NCI-H748 (cell line): ENCODE data around the gene OR56A4.

Experiments used
- DNase-seq: peaks from one replicate; lab custom pipeline; 2025; ENCODE audit not compliant: unreplicated experiment; lab: John Stamatoyannopoulos, UW

Gene OR56A4, protein sequence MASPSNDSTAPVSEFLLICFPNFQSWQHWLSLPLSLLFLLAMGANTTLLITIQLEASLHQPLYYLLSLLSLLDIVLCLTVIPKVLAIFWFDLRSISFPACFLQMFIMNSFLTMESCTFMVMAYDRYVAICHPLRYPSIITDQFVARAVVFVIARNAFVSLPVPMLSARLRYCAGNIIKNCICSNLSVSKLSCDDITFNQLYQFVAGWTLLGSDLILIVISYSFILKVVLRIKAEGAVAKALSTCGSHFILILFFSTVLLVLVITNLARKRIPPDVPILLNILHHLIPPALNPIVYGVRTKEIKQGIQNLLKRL

DNA sequence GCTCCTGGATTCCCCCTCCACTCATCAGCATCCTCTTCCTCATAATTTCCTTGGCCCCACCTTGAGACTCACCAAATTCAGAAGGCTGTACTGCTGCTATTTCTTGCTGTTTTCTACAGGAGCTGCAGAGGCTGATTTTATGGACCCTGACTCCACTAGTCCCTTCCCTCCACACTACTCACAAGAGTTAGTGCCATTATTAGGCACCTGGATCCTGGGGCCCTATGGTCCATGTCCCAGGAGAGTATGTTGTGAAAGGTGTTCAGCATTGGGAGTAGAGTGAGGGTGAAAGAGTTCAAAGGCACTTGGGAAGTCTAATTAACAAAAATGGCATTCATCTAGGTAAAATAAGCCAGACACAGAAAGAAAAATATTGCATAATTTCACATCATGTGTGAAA lies at the start of gene OR56A4:
TSS of gene OR56A4 (minus strand) at position 101 of the 400 bp plus-strand sequence. CDS start 3,954 bp downstream, outside the sequence.
- DNase-seq: no peak

DNA sequence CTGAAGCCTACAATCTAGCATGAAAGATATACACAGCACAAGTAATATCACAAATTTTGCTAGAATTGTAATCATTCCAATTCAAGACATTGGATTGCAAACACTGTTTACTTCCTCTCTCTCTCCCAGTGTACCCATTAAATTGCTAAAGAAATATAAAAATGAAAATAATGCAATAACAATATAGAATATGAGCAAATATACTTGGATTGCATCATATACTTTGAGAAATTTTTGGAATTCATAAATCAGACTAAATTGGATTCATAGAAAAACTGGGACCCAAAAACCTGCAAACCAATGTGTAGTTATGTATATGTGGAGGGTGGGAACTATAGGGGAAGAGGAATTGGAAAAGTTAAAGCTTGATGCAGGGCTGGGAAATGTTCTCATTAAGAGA lies 48.8 kb upstream of the OR56A4 start:
- DNase-seq: no peak

- DNase-seq: no peak
Observed at GRCh38 chr11:6052374-6052773, 45.6 kb upstream of the OR56A4 start.

- DNase-seq: no peak
Observed at GRCh38 chr11:6040874-6041273, 34.1 kb upstream of the OR56A4 start.

- DNase-seq: no peak
Observed at GRCh38 chr11:6030708-6031405, 24.1 kb upstream of the OR56A4 start, which contains the start of gene OR56A1. OR56A1 (minus strand) TSS chr11:6030758; CDS start chr11:6027692, 3,066 bp downstream.

GRCh38 chr11:6027501-6027900 lies 20.8 kb upstream of the OR56A4 start:
- DNase-seq: no peak

- no peak for DNase-seq
Observed at GRCh38 chr11:6025056-6025455, 18.3 kb upstream of the OR56A4 start.

DNA sequence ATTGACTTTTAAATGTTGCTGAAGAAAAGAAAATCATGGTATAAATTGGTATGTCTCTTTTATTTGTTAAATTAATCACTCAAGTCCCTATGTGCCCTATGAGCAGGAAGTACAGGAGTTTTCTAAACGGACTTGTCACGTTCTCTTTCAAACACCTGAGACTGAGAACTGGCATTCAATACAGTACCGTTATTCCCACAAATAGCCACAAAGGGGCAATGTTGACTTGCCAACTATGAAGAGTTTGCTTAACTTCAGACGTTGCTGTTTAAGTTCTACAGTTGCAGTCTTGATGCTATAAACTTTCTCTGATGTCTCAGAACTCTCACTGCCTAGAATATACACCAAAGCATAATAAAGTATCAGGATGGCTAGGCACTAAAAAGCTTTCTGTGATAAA lies 16.2 kb upstream of the OR56A4 start:
- DNase-seq: peak; percentile 54

GRCh38 chr11:6013042-6013441 lies 6.3 kb upstream of the OR56A4 start:
- DNase-seq: no peak

- no peak for DNase-seq
Observed at GRCh38 chr11:6012035-6012668, 5.4 kb upstream of the OR56A4 start.

DNA sequence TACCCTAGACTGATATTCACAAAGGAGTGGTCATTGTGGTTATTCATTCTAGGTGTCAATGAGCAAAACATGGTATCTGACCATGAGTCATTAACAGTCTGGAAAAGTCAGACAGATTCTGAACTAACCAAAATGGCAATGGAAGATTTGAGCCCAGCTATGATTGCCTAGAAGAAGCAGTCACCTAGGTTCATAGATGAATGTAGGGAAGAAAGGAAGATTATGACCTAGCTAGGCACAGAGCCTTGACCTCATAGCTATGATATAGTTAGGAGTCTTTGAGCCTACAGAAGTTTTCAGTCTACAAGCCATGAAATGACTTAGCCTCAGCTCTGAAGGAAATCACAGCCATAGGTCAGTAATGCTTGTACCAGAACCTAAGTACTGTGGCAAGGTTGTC lies 351 bp downstream of the OR56A4 start:
- DNase-seq: no peak

GRCh38 chr11:6002202-6002699 lies 4.5 kb downstream of the OR56A4 start:
- no peak for DNase-seq

DNA sequence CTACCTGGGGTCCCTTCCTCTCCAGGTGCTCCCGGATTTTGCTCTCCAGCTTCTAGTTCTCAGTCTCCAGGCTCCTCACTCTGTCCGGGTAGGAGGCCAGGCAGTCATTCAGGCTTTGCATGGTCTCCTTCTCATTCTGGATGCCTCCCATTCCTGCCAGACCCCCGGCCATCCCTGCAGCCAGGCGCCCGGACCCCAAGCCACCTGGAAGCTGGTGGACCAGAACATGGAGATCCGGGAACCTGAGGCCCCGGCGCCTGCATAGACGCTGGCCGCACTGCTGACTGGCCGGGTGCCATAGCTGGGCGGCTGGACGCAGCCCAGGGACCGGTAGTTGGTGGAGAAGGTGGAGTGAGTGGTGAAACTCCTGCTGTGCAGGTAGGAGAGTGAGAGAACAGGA lies 12.0 kb downstream of the OR56A4 start:
- DNase-seq: no peak

DNA sequence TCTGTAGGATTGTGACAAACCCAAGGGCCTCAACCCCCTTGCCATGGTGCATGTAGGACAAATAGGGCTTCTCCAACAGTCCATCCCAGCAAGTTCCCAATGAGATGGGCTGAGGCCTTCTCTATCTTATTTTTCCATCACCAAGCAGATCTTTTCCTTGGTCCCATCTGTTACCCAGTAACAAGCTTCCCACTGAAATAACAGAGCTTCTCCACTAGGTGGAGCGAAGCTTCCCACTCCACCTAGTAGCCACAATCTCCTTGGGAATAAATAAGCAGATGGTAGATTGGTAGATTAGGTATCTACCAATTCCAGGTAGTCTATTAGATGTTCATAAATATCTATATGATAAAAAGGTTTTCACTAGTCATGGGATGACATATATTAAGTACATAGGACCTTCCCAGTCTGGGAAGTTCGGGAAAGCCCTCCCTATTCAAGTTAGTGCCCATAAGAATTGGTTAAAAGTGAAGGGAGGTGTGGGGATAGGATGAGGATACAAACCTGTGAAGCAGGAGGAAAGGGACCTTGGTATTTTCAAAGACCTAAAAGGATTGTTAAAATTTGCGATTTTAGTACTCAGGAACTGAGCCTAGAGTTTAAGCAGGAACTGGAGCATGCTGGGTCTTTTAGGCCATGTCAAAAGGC lies 14.0 kb downstream of the OR56A4 start:
- peak; percentile 27 for DNase-seq

GRCh38 chr11:5992150-5992549 lies 14.6 kb downstream of the OR56A4 start:
- DNase-seq: no peak

- no peak for DNase-seq
Observed at GRCh38 chr11:5989203-5989602, 17.5 kb downstream of the OR56A4 start.

DNA sequence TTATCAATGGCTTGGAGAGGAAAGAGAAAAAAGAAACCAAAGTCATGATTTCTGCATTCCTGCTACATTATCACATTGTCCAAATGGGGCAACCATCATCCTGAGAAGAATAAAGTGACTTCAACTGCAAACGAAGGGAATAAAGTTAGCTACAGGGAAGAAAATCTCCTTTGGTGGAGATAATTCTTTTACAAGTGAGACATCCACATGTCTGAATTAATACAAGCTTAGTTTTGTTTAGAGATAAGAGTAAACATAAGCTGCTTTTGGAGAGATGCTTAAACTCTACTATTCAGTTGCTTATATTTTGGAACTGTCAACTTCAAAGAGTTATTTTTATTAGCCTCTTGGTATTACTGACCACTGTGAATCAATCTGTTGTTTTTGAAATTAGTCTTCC lies 19.9 kb downstream of the OR56A4 start, which contains the start of gene OR52L1:
TSS of gene OR52L1 (minus strand) at position 101 of the 400 bp plus-strand sequence. CDS start at position 46, 55 bp downstream.
- DNase-seq: no peak

DNA sequence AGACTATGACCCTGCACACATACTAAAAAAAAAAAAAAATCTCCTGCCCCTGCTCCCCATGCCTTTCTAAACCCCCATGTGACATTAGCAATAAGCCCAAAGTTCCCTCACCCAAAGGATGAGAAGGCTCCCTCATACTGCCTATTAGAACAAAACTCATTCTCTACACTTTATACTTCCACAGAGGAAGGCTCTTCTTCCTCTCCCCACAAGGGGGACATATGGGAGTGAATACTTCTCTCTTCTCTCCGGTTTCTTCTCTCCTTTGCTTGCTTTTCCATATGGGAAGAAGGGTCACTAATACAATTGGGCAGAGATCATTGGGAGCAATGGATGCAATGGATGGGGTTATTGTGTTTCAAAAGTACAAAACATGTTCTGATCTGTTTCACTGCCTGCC lies 23.3 kb downstream of the OR56A4 start:
- no peak for DNase-seq

DNA sequence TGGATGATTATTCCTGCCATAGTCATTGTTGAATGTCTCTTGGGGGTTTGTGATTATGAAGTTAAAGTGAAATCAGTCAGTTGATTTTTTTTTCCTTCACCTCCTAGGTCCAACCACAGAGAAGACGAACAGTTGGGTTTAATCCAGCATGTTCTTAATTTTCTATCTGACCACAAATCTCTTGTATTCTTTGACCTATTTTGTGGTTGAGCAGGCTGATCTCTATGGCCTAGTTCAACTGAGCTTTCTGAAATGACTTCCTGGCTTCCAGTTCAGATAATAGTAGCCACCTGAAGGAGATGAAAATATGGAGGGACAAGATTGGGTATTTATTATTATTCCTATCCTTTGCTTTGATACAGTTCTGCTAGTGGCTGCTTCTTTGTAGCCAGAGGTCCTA lies 33.2 kb downstream of the OR56A4 start:
- no peak for DNase-seq

- DNase-seq: no peak
Observed at GRCh38 chr11:5968394-5968793, 38.4 kb downstream of the OR56A4 start, which contains the start of gene OR56A5. OR56A5 (minus strand) TSS chr11:5968494; CDS start chr11:5968494, 0 bp downstream.

DNA sequence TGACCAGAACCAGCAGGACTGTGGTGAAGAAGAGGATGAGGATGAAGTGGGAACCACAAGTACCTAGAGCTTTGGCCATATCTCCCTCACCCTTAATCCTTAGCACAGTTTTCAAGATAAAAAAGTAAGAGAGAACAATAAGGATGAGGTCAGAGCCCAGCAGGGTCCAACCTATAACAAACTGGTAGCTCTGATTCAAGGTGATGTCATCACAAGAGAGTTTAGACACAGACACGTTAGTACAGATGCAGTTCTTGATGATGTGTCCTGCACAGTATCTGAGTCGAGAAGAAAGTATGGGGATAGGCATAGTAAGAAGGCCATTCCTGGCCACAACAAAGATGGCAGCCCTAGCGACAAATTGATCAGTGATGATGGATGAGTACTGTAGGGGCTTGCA lies 39.0 kb downstream of the OR56A4 start:
- DNase-seq: no peak
